GM18505 (cell line): ENCODE measurements around the gene KNOP1.
"Not testable (repeated sequence)": the region's sequence is repeated elsewhere in the genome, so short reads cannot be mapped to it uniquely, and the experiment has no call there.

ENCODE experiments used
- ATAC-seq: cut with Tn5 transposase; IDR thresholded peaks from one replicate; pipeline ENCODE4 v1.9.1; 2021; ENCODE audit not compliant: unreplicated experiment
- POLR2A ChIP-seq: IDR thresholded peaks from 4 replicates; pipeline ENCODE4 v1.6.1; 2011; ENCODE audit warnings: borderline replicate concordance; ENCODE audit not compliant: insufficient read depth, insufficient read length; ENCODE audit errors: extremely low read depth

Gene KNOP1

DNA sequence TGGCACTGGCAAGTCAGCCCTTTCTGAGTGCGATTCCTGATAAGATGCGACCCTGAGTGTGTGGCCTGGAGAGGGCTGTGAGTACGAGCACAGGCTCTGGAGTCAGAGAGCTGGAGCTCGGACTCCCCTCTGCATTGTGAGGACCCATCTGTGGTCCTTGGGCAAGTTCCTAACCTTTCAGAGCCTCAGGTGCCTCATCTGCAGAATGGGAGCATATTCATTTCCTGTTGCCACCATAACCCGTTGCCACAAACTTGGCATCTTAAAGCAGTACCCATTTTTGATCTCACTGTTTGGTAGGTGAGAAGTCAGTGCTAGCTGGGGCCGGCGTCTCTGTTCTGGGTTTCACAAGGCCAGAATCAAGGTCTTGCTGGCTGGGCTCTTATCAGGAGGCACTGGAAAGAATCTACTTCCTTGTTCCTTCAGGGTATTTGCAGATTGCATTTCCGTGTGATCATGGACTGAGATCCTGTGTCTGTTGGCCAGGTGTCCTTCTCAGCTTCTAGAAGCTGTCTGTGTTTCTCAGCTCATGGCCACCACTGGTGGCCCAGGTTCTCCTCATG lies 20.2 kb downstream of the KNOP1 start:
- TF ChIP-seq POLR2A = no peak
- ATAC-seq = no peak

DNA sequence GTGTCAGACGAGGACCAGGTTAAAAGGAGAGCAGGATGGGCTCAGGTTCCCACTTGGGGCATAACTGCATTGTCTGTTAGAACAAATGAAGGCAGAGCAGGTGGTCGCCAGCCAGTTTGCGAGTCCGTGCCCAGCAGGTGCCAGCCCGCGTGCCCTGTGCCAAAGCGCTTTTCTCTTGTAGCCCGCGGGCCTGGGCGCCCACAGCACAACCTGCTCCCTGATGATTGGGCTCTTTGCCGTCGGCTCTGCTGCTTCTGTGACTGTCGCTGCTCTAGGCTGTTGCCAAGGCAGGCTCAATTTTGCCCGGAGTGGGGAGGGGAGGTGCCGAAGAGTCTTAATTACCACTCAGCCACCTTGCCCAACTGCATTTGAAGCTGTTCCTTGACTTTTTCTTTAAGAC lies 21.1 kb downstream of the KNOP1 start:
- ATAC-seq = no peak
- no peak for TF ChIP-seq POLR2A

- no peak for TF ChIP-seq POLR2A
- ATAC-seq = no peak
Observed at GRCh38 chr16:19696328-19696727, 21.7 kb downstream of the KNOP1 start.

GRCh38 chr16:19694989-19695388 lies 23.0 kb downstream of the KNOP1 start:
- TF ChIP-seq POLR2A = no peak
- ATAC-seq = no peak

GRCh38 chr16:19691161-19691711 lies 26.8 kb downstream of the KNOP1 start:
- no peak for ATAC-seq
- TF ChIP-seq POLR2A = no peak

- no peak for ATAC-seq
- TF ChIP-seq POLR2A = no peak
Observed at GRCh38 chr16:19690196-19690595, 27.8 kb downstream of the KNOP1 start.

GRCh38 chr16:19689342-19689741 lies 28.7 kb downstream of the KNOP1 start:
- no peak for ATAC-seq
- TF ChIP-seq POLR2A = no peak

- TF ChIP-seq POLR2A = no peak
- no peak for ATAC-seq
Observed at GRCh38 chr16:19688396-19689024, 29.5 kb downstream of the KNOP1 start.

GRCh38 chr16:19687279-19687678 lies 30.7 kb downstream of the KNOP1 start:
- no peak for ATAC-seq
- no peak for TF ChIP-seq POLR2A

DNA sequence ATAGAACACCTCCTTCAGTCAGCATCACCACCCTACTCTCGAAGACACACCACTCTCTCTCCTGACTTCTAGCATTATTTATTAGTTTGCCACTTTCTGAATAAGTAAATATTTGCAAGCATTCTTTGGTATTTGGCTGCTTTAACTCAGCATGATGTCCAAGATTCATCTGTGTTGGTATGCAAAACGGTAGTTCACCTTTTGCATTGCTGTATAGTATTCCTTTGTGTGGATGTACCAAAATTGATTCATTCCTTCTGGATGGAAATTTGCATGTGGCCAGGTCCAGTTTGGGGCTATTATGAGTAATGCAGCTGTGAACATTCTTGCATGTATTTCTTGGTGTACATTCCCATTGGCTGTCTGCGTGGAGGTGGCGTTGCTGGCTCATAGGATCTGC lies 32.9 kb downstream of the KNOP1 start:
- no peak for TF ChIP-seq POLR2A
- ATAC-seq = no peak

DNA sequence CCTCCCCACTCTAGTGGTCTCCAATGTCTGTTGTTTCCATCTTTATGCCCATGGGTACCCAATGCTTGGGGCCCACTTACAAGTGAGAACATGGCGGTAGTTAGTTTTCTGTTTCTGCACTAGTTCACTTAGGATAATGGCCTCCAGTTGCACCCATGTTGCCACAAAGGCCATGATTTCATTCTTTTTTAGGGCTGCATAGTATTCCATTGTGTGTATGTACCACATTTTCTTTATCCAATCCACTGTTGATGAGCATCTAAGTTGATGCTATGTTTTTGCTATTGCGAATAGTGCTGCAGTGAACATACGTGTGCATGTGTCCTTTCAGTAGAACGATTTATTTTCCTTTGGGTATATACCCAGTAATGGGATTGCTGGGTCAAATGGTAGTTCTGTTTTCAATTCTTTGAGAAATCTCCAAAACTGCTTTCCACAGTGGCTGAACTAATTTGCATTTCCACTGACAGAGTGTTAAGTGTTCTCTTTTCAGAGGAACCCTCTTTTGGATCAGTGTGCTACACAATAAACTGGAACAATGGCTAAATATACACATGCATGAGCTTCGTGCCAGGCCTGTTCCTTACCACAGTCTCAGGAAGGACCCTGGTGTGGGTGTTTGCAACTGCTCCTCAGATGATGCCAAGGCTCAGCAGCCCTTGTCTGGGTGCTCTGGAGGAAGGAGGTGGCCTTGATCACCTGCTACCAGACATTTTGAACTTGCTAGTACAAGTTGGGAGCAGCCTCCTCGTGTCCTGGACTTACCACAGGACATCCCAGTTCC lies 34.4 kb downstream of the KNOP1 start:
- ATAC-seq = no peak
- no peak for TF ChIP-seq POLR2A

- no peak for ATAC-seq
Observed at GRCh38 chr16:19681637-19682036, 36.4 kb downstream of the KNOP1 start.

DNA sequence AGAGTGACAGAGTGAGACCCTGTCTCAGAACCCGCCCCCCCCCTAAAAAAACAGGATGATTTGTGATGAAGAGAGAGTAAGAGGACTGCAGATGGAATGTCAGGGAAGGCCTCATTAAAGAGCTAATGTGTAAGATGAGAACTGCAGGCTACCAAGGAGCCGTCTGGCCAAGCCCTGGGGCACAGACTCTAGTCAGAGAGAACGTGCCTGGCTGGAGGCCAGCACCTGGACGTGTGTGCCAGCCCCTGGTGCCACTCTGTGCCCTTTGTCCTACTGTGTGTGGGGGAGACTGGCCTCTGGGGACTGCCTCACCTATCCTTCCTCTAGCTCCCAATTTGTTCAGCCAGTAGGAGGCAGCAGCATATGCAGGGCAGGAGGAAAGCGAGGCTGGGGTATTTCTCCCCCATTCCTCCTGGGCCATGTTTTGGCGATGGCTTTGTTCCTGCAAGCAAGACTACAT lies 37.1 kb downstream of the KNOP1 start:
- ATAC-seq = no peak
- TF ChIP-seq POLR2A = no peak

More at GRCh38 chr16:19681637-19682036, 36.4 kb downstream of the KNOP1 start:
- no peak for TF ChIP-seq POLR2A

DNA sequence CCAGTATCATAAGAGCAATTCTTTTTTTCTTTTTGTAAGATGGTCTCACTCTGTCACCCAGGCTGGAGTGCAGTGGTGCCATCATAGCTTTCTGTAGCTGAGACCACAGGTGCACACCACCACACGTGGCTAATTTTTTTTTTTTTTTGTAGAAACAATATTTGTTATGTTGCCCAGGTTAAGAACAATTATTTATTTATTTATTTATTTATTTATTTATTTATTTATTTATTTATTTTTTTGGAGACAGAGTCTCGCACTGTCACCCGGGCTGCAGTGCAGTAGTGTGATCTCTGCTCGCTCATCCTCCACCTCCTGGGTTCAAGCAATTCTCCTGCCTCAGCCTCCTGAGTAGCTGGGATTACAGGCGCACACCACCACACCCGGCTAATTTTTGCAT lies 38.7 kb downstream of the KNOP1 start:
- ATAC-seq = not testable (repeated sequence)
